GM12878 (cell line): ENCODE measurements around the gene CAMK2D. TPM values are rescaled to one million over a fixed set of nuclear protein-coding genes. Genes with fewer than 3 reads are reported as not detected.

Experiments
- ATAC-seq: fragments of 200-7000 bp; cut with Tn5 transposase; 3 replicates; pipeline ENCODE4 v1.9.1; 2020; ENCODE audit warnings: mild to moderate bottlenecking, moderate library complexity
- BruUV-seq: library from RNA; stranded (reverse); fragments of 400-500 nt; replicated peaks from 2 replicates; lab custom pipeline; 2021; lab: Mats Ljungman, UMichigan
- CTCF ChIA-PET: fragments of 300-600 bp; sonication (Branson Sonifier 250); formaldehyde crosslinking; extraction: SDS; loops from one replicate; lab custom pipeline; 2021; ENCODE audit warnings: inconsistent platforms; lab: Yijun Ruan, JAX
- POLR2A ChIA-PET: fragments of 350-600 bp; formaldehyde crosslinking; extraction: SDS; loops from one replicate; lab custom pipeline; 2021; ENCODE audit warnings: inconsistent platforms; lab: Charles Lee
- RAD21 ChIA-PET: fragments of 300-600 bp; sonication (Branson Sonifier 250); formaldehyde crosslinking; loops from one replicate; lab custom pipeline; 2023; ENCODE audit warnings: antibody characterized with exemption; ENCODE audit not compliant: unreplicated experiment; lab: Charles Lee
- SMC1A ChIA-PET: fragments of 300-600 bp; sonication (Branson Sonifier 250); formaldehyde crosslinking; loops from one replicate; lab custom pipeline; 2023; ENCODE audit not compliant: unreplicated experiment, uncharacterized antibody; lab: Charles Lee
- DNase-seq: peaks from one replicate; pipeline ENCODE4 v3.0.0-alpha.2; 2011; ENCODE audit warnings: low read depth, low spot score
- FAIRE-seq: peaks from 3 replicates; lab custom pipeline; 2011; peaks lifted over from hg19 to GRCh38; lab: Jason Lieb, UNC
- H2AFZ ChIP-seq: 2 replicates; pipeline ENCODE4 v1.6.0; 2011; ENCODE audit warnings: low read depth, low read length, control low read depth; ENCODE audit not compliant: control insufficient read depth
- H3K27ac ChIP-seq: 2 replicates; pipeline ENCODE4 v1.5.1; 2011; ENCODE audit warnings: control low read depth; ENCODE audit not compliant: control insufficient read depth, insufficient read depth
- H3K27me3 ChIP-seq, 2 experiments: replicated peaks in 1 of 2; 2 replicates each; pipeline versions ENCODE4 v1.6.0 to v1.6.1; 2011; ENCODE audit warnings: low read length in 1 of 2; ENCODE audit not compliant: control insufficient read depth in 2 of 2, insufficient read depth in 2 of 2
- H3K36me3 ChIP-seq, 2 experiments: 2 replicates each; pipeline ENCODE4 v1.5.1; 2011; ENCODE audit warnings: low read length in 1 of 2; ENCODE audit not compliant: control insufficient read depth in 2 of 2, insufficient read depth in 2 of 2
- H3K4me1 ChIP-seq: 2 replicates; pipeline ENCODE4 v1.6.1; 2011; ENCODE audit warnings: mild to moderate bottlenecking, low read length, moderate library complexity, mixed read lengths; ENCODE audit not compliant: control insufficient read depth, insufficient read depth
- H3K4me2 ChIP-seq: 2 replicates; pipeline ENCODE4 v1.6.0; 2011; ENCODE audit warnings: control low read depth; ENCODE audit not compliant: control insufficient read depth, insufficient read depth
- H3K4me3 ChIP-seq: fragments of 200-600 bp; sonication (generic); 2 replicates; pipeline ENCODE4 v1.5.1; 2016
- H3K79me2 ChIP-seq: 2 replicates; pipeline ENCODE4 v1.6.0; 2011; ENCODE audit warnings: low read length; ENCODE audit not compliant: control insufficient read depth, insufficient read depth
- H3K9ac ChIP-seq: 2 replicates; pipeline ENCODE4 v1.8.0; 2011; ENCODE audit warnings: low read length, control low read depth, mixed read lengths; ENCODE audit not compliant: control insufficient read depth, insufficient read depth
- H3K9me3 ChIP-seq: replicated peaks from 3 replicates; pipeline ENCODE4 v1.5.1; 2011; ENCODE audit warnings: mild to moderate bottlenecking, low read length; ENCODE audit not compliant: control insufficient read depth, insufficient read depth
- H4K20me1 ChIP-seq: 2 replicates; pipeline ENCODE4 v1.6.0; 2011; ENCODE audit not compliant: control insufficient read depth, insufficient read depth
- CEBPB ChIP-seq, 2 experiments: fragments of 150-350 bp in 1 of 2; IDR thresholded peaks; 2 replicates each; pipeline ENCODE4 v1.6.1; 2012 to 2014; ENCODE audit warnings: low read depth in 2 of 2, low read length in 2 of 2, borderline replicate concordance in 1 of 2, inconsistent platforms in 1 of 2
- GATAD2B ChIP-seq: fragments of 450-650 bp; conservative IDR thresholded peaks from 2 replicates; pipeline ENCODE4 v1.6.1; 2017; ENCODE audit warnings: low read depth, mild to moderate bottlenecking, moderate library complexity
- NFYB ChIP-seq: IDR thresholded peaks from 2 replicates; pipeline ENCODE4 v1.6.1; 2011; ENCODE audit warnings: low read depth, mild to moderate bottlenecking, low read length, improper control_type of control experiment, moderate library complexity; ENCODE audit not compliant: insufficient read depth
- WGBS: methylation state at CpG from one replicate; pipeline ENCODE4 v1.1.6; 2016; ENCODE audit warnings: low lambda C conversion rate; ENCODE audit not compliant: insufficient replicate concordance, insufficient coverage; ENCODE audit errors: missing lambda C conversion rate; 5-methylcytosine and 5-hydroxymethylcytosine counted together
- in situ Hi-C: fragments of 300-500 bp; cut with MboI; formaldehyde crosslinking; loops from 9 replicates; pipeline ENCODE4 v1.14.3; 2018; ENCODE audit warnings: mixed read lengths
- intact Hi-C: fragments of 100-400 bp; cut with micrococcal nuclease; formaldehyde crosslinking; loops from one replicate; pipeline ENCODE4 v1.14.2; 2022; ENCODE audit not compliant: unreplicated experiment
- polyA plus RNA-seq, 11 experiments: library from polyadenylated mRNA; depleted of rRNA in 4 of 11; unstranded in 6 of 11; stranded (reverse) in 5 of 11; fragments of >200 nt; fragmentation: Nextera tagmentation in 4 of 11; fragmentation: Illumina TruSeq in 1 of 11; extraction: Ambion mirVana in 4 of 11; extraction: Trizol in 1 of 11; gene quantifications; 1 replicate in 1 of 11; 2 replicates in 10 of 11; pipeline versions ENCODE4 v1.2.1 to v1.2.3, GENCODE V29; 2011 to 2016; ENCODE audit warnings: inconsistent platforms in 2 of 11, missing spikeins in 2 of 11, low read depth in 1 of 11
- total RNA-seq, 4 experiments: library from RNA; depleted of rRNA in 3 of 4; stranded (reverse); fragments of >200 nt in 3 of 4; fragmentation: Illumina TruSeq in 1 of 4; extraction: Trizol in 1 of 4; gene quantifications; 2 replicates each; pipeline versions ENCODE4 v1.2.1 to v1.2.3, GENCODE V29; 2013 to 2021
- TF ChIP-seq, protein P1 (sequence below): fragments of 450-650 bp; IDR thresholded peaks from 2 replicates; pipeline ENCODE4 v1.6.1; 2017; ENCODE audit warnings: mild to moderate bottlenecking
- TF ChIP-seq, protein P2 (sequence below): IDR thresholded peaks from 2 replicates; pipeline ENCODE4 v1.6.1; 2012; ENCODE audit warnings: improper control_type of control experiment, low read depth, low read length; ENCODE audit not compliant: insufficient replicate concordance

CAMK2D gene
- total and polyA plus RNA-seq, 10 of the 15 experiments (the other 5 are each of a cell fraction or from before 2014, with no cell fraction given): 6.9 to 88.5 (median 12.9) TPM

DNA sequence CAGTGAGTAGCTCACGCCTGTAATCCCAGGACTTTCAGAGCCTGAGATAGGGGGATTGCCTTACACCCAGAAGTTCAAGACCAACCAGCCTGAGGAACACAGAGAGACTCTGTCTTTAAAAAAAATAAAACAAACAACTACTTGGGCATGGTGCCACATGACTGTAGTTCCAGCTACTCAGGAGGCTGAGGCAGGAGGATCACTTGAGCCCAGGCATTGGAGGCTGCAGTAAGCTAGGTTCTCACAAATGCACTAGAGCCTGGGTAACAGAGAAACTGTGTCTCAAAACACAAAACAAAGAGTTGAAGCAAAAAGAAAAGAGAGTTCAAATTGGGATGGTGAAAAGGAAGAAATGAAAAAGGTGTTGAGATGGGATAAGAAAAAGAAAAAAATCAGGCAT lies 10.8 kb downstream of the CAMK2D start:
- Histone ChIP-seq H3K27ac (no peak overlapping the region), H3K36me3 (peaks cover under 1 to 11% of the 10 kb centered on the region in 2 experiments; a peak in 3 of 4 replicates), H3K4me3 (no peak overlapping the region), H3K27me3 (no peaks in the 10 kb centered on the region), H4K20me1 (no peaks in the 10 kb centered on the region), H2AFZ (no peak overlapping the region), H3K4me1 (no peaks in the 10 kb centered on the region), H3K9me3 (peaks cover under 1% of the 10 kb centered on the region; the same call in 1 of the 3 replicates), H3K79me2 (peaks cover 48% of the 10 kb centered on the region), H3K9ac (no peak overlapping the region), H3K4me2 (no peak overlapping the region)
- intact Hi-C loops: no loop called here
- ATAC-seq: no peak
- SMC1A ChIA-PET: interaction anchor here (0.8 to 2.8 kb wide), 13 partner anchors 8 to 200 kb away, joined by 3 to 18 read pairs (median 3); no protein-coding TSS in a partner anchor
- TF ChIP-seq NFYB (no peak), GATAD2B (no peak), CEBPB (IDR thresholded peaks at IDR 0.05; ENCODE audit: borderline replicate concordance in 1 of 2, low read depth in 2 of 2, low read length in 2 of 2) (no peak)
- TF ChIP-seq, protein P1, sequence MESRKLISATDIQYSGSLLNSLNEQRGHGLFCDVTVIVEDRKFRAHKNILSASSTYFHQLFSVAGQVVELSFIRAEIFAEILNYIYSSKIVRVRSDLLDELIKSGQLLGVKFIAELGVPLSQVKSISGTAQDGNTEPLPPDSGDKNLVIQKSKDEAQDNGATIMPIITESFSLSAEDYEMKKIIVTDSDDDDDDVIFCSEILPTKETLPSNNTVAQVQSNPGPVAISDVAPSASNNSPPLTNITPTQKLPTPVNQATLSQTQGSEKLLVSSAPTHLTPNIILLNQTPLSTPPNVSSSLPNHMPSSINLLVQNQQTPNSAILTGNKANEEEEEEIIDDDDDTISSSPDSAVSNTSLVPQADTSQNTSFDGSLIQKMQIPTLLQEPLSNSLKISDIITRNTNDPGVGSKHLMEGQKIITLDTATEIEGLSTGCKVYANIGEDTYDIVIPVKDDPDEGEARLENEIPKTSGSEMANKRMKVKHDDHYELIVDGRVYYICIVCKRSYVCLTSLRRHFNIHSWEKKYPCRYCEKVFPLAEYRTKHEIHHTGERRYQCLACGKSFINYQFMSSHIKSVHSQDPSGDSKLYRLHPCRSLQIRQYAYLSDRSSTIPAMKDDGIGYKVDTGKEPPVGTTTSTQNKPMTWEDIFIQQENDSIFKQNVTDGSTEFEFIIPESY: no peak
- TF ChIP-seq, protein P2, sequence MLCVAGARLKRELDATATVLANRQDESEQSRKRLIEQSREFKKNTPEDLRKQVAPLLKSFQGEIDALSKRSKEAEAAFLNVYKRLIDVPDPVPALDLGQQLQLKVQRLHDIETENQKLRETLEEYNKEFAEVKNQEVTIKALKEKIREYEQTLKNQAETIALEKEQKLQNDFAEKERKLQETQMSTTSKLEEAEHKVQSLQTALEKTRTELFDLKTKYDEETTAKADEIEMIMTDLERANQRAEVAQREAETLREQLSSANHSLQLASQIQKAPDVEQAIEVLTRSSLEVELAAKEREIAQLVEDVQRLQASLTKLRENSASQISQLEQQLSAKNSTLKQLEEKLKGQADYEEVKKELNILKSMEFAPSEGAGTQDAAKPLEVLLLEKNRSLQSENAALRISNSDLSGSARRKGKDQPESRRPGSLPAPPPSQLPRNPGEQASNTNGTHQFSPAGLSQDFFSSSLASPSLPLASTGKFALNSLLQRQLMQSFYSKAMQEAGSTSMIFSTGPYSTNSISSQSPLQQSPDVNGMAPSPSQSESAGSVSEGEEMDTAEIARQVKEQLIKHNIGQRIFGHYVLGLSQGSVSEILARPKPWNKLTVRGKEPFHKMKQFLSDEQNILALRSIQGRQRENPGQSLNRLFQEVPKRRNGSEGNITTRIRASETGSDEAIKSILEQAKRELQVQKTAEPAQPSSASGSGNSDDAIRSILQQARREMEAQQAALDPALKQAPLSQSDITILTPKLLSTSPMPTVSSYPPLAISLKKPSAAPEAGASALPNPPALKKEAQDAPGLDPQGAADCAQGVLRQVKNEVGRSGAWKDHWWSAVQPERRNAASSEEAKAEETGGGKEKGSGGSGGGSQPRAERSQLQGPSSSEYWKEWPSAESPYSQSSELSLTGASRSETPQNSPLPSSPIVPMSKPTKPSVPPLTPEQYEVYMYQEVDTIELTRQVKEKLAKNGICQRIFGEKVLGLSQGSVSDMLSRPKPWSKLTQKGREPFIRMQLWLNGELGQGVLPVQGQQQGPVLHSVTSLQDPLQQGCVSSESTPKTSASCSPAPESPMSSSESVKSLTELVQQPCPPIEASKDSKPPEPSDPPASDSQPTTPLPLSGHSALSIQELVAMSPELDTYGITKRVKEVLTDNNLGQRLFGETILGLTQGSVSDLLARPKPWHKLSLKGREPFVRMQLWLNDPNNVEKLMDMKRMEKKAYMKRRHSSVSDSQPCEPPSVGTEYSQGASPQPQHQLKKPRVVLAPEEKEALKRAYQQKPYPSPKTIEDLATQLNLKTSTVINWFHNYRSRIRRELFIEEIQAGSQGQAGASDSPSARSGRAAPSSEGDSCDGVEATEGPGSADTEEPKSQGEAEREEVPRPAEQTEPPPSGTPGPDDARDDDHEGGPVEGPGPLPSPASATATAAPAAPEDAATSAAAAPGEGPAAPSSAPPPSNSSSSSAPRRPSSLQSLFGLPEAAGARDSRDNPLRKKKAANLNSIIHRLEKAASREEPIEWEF: no peak
- CTCF ChIA-PET: interaction anchor here (0.8 to 1.7 kb wide), 2 partner anchors 31 to 113 kb away, joined by 3 to 5 read pairs; no protein-coding TSS in a partner anchor
- POLR2A ChIA-PET: no interaction called here
- in situ Hi-C loops: no loop called here
- BruUV-seq: no TSS peak
- DNase-seq: no peak
- FAIRE-seq: no peak
- RAD21 ChIA-PET: interaction anchor here (1.0 to 1.6 kb wide), 3 partner anchors 56 to 356 kb away, joined by 3 read pairs; no protein-coding TSS in a partner anchor
- WGBS: 95% methylated on average over 1 of the region's 1 CpG
